Osteoblast (primary cell): ENCODE results near the gene NREP. TPM values are rescaled to one million over a fixed set of nuclear protein-coding genes. Genes with fewer than 3 reads are reported as not detected.
A peak's percentile ranks its signal among the peaks of the same experiment; 100 is the strongest.

Experiments used
- DNase-seq: peaks from one replicate; pipeline ENCODE4 v3.0.0; 2011; ENCODE audit warnings: low spot score, mixed read lengths; ENCODE audit not compliant: insufficient read length; ENCODE audit errors: missing footprints
- H2AFZ ChIP-seq: 2 replicates; pipeline ENCODE4 v1.6.0; 2011; ENCODE audit warnings: mild to moderate bottlenecking, low read length
- H3K27ac ChIP-seq: 2 replicates; pipeline ENCODE4 v1.5.1; 2011; ENCODE audit warnings: mild to moderate bottlenecking, low read depth, low read length, moderate library complexity
- H3K27me3 ChIP-seq: 2 replicates; pipeline ENCODE4 v1.6.0; 2012; ENCODE audit warnings: mild to moderate bottlenecking, control low read depth, inconsistent platforms, low read length, moderate library complexity; ENCODE audit not compliant: insufficient read depth
- H3K36me3 ChIP-seq: 2 replicates; pipeline ENCODE4 v1.5.1; 2011; ENCODE audit warnings: mild to moderate bottlenecking, low read length, control low read depth, moderate library complexity; ENCODE audit not compliant: insufficient read depth
- H3K4me1 ChIP-seq: 2 replicates; pipeline ENCODE4 v1.5.1; 2011; ENCODE audit warnings: mild to moderate bottlenecking, low read length, control low read depth, moderate library complexity; ENCODE audit not compliant: insufficient read depth
- H3K4me2 ChIP-seq: 2 replicates; pipeline ENCODE4 v1.6.0; 2011; ENCODE audit warnings: mild to moderate bottlenecking, low read length; ENCODE audit not compliant: insufficient read depth
- H3K4me3 ChIP-seq: fragments of 200-600 bp; sonication (generic); 3 replicates; pipeline ENCODE4 v1.5.1; 2012; ENCODE audit warnings: mild to moderate bottlenecking, low read length, inconsistent platforms; ENCODE audit not compliant: insufficient read depth
- H3K79me2 ChIP-seq: 2 replicates; pipeline ENCODE4 v1.6.0; 2012; ENCODE audit warnings: mild to moderate bottlenecking, low read length, control low read depth, inconsistent platforms; ENCODE audit not compliant: insufficient read depth
- H3K9me3 ChIP-seq: 2 replicates; pipeline ENCODE4 v1.5.1; 2011; ENCODE audit warnings: low read depth, low read length, control low read depth
- H4K20me1 ChIP-seq: 2 replicates; pipeline ENCODE4 v1.6.0; 2012; ENCODE audit warnings: mild to moderate bottlenecking, low read length, control low read depth; ENCODE audit not compliant: insufficient read depth
- total RNA-seq: library from RNA; depleted of rRNA; stranded (reverse); fragments of >200 nt; gene quantifications from 2 replicates; pipeline ENCODE4 v1.2.3, GENCODE V29; 2012
- TF ChIP-seq, protein P1 (sequence below): IDR thresholded peaks from 2 replicates; pipeline ENCODE4 v1.5.1; 2011; ENCODE audit warnings: mild to moderate bottlenecking, low read depth, low read length, moderate library complexity; ENCODE audit errors: extremely low read depth

NREP gene
- total RNA-seq, 1 donor, result 182 TPM

DNA sequence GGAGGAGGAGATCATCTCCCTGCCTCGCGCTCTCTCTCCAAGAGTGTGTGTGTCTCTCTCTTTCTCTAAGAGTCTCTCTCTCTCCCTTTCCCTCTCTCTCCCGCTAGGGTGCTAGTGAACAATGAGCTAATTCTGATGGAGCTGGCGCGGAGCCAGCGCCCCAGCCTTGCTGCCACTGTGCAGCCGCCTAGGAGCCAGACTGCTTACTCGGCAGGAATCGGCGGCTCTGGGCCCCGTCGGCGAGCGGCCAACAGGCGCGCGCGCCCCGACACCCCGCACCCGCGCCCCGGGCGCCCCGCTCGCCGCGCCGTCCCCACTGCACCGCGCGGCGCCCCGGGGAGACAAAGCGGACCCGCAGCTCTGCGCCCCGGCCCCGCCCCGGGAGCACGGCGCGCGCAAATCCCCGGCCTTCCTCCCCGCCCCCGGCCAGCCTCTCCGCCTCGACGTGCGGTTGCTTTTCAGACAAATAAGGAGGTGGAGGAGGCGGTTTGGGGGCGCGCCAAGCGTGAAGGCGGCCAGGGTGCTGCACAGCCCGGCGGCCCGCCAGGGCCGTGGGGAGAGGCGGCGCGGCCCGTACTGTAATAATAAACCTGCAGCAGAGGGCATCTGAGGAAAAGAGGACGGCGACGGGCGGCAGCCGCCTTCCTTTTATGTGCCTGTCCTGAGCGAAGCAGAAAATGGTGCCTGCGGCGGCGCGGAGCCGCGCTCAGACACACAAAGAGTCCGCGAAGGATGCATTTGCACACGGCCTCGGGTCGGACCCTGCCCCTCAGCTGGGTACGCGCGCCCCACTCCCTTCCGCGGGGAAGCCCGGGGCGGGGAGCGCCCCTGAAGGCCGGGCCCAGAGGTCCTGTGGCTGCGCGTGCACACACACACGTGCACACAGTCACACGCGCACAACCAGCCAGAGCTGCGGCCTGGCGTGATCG is 625 bp upstream of the NREP start:
- Histone ChIP-seq H3K4me1 (peaks cover 29% of the 10 kb centered on the region), H3K4me2 (peak overlapping the region; percentile 89), H4K20me1 (no peaks in the 10 kb centered on the region), H3K4me3 (peak overlapping the region; percentile 89), H2AFZ (peak overlapping the region; percentile 85), H3K36me3 (peaks cover 13% of the 10 kb centered on the region), H3K27ac (peak overlapping the region; percentile 93), H3K9me3 (no peaks in the 10 kb centered on the region), H3K27me3 (no peaks in the 10 kb centered on the region), H3K79me2 (peaks cover 40% of the 10 kb centered on the region)
- TF ChIP-seq, protein P1, sequence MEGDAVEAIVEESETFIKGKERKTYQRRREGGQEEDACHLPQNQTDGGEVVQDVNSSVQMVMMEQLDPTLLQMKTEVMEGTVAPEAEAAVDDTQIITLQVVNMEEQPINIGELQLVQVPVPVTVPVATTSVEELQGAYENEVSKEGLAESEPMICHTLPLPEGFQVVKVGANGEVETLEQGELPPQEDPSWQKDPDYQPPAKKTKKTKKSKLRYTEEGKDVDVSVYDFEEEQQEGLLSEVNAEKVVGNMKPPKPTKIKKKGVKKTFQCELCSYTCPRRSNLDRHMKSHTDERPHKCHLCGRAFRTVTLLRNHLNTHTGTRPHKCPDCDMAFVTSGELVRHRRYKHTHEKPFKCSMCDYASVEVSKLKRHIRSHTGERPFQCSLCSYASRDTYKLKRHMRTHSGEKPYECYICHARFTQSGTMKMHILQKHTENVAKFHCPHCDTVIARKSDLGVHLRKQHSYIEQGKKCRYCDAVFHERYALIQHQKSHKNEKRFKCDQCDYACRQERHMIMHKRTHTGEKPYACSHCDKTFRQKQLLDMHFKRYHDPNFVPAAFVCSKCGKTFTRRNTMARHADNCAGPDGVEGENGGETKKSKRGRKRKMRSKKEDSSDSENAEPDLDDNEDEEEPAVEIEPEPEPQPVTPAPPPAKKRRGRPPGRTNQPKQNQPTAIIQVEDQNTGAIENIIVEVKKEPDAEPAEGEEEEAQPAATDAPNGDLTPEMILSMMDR, result peak; percentile 53
- DNase-seq, result peak; percentile 97

GRCh38 chr5:111755942-111756381 is 1.0 kb downstream of the NREP start:
- H3K4me2 ChIP-seq, result peak overlapping the region; percentile 89
- peaks cover 19% of the 10 kb centered on the region for H3K36me3 ChIP-seq
- no peaks in the 10 kb centered on the region for H4K20me1 ChIP-seq
- no peak overlapping the region for H2AFZ ChIP-seq
- H3K79me2 ChIP-seq, result peaks cover 54% of the 10 kb centered on the region
- H3K4me1 ChIP-seq, result peaks cover 39% of the 10 kb centered on the region
- TF ChIP-seq, protein P1, result peak; percentile 5
- no peaks in the 10 kb centered on the region for H3K9me3 ChIP-seq
- peak overlapping the region; percentile 93 for H3K27ac ChIP-seq
- H3K4me3 ChIP-seq, result peak overlapping the region; percentile 89
- peak; percentile 50 for DNase-seq
- no peaks in the 10 kb centered on the region for H3K27me3 ChIP-seq

GRCh38 chr5:111755345-111755941 is 1.6 kb downstream of the NREP start:
- Histone ChIP-seq H3K4me3 (peak overlapping the region; percentile 89), H3K4me1 (peaks cover 41% of the 10 kb centered on the region), H3K27me3 (no peaks in the 10 kb centered on the region), H3K79me2 (peaks cover 58% of the 10 kb centered on the region), H3K36me3 (peaks cover 24% of the 10 kb centered on the region), H3K4me2 (peak overlapping the region; percentile 89), H3K9me3 (no peaks in the 10 kb centered on the region), H2AFZ (no peak overlapping the region), H4K20me1 (no peaks in the 10 kb centered on the region), H3K27ac (peak overlapping the region; percentile 93)
- DNase-seq, result no peak
- TF ChIP-seq, protein P1, result no peak
